ENCODE data around the gene UBE2M. TPM values are rescaled to one million over a fixed set of nuclear protein-coding genes. Genes with fewer than 3 reads are reported as not detected.
A peak's percentile ranks its signal among the peaks of the same experiment; 100 is the strongest.

The UBE2M gene
- total RNA-seq, 1 donor from 2014 or later, result 80.4 TPM

DNA sequence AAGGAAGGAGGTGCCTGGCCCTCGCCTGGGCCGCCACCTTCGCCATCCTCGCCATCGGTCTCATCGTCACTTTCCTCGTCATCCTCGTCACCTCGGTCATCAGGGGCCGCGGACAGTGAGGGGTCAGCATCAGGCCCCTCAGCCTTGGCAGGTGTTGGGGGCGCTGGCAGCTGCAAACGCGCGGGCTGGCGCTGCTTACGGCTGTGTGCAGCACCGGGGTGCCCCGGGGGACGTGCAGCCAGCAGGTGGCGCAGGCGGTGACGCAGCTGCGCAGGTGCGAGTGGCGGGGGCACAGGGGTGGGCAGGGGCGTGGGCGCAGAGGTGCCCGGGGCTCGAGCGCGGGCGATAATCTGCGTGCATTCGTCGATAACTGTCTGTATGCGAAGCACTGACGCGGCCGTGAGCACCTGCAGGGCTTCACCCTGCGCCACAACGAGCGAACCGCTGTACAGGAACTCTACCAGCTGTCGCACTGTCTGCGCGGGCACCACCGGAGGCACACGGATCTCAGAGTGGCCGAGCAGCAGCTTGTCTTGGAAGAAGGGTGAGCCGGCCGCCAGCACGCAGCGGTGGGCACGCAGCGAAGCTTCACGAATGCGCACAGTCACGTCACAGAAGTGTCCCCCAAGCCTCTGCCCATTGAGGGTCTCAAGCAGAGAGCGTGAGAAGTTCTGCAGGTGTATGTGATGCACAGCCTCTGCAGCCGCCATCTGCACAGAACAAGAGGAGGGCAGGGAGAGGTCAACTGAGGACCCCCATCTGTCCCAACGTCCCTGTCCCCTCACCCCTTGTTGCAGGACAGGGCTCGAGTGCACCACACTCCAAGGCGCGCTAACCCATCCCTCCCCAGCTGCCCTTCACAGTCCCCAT lies 41.2 kb downstream of the UBE2M start:
- no peak for TF ChIP-seq CTCF (IDR thresholded peaks at IDR 0.05; ENCODE audit: unreplicated experiment)
- no peak for DNase-seq (ENCODE audit: low spot score, unreplicated experiment)
- H3K4me1 Mint-ChIP-seq (ENCODE audit: low read depth), result peaks cover 32% of the 10 kb centered on the region
- H3K9me3 Mint-ChIP-seq (ENCODE audit: low read depth), result no peaks in the 10 kb centered on the region
- peaks cover 3% of the 10 kb centered on the region for H3K36me3 Mint-ChIP-seq (ENCODE audit: insufficient read depth)
- no peak overlapping the region for H3K4me3 Mint-ChIP-seq (ENCODE audit: low read depth)
- no peaks in the 10 kb centered on the region for H3K27me3 Mint-ChIP-seq
- H3K27ac Mint-ChIP-seq, result no peak overlapping the region

GRCh38 chr19:58516246-58516836 lies 42.1 kb downstream of the UBE2M start:
- H3K4me1 Mint-ChIP-seq (ENCODE audit: low read depth), result peaks cover 29% of the 10 kb centered on the region
- no peaks in the 10 kb centered on the region for H3K9me3 Mint-ChIP-seq (ENCODE audit: low read depth)
- DNase-seq (ENCODE audit: low spot score, unreplicated experiment), result no peak
- no peak overlapping the region for H3K27ac Mint-ChIP-seq
- TF ChIP-seq CTCF (IDR thresholded peaks at IDR 0.05; ENCODE audit: unreplicated experiment), result no peak
- no peaks in the 10 kb centered on the region for H3K27me3 Mint-ChIP-seq
- H3K4me3 Mint-ChIP-seq (ENCODE audit: low read depth), result no peak overlapping the region
- peaks cover 3% of the 10 kb centered on the region for H3K36me3 Mint-ChIP-seq (ENCODE audit: insufficient read depth)

GRCh38 chr19:58515259-58515658 lies 43.2 kb downstream of the UBE2M start:
- no peak for TF ChIP-seq CTCF (IDR thresholded peaks at IDR 0.05; ENCODE audit: unreplicated experiment)
- Mint-ChIP-seq H3K36me3 (ENCODE audit: insufficient read depth) (peaks cover 3% of the 10 kb centered on the region), H3K4me1 (ENCODE audit: low read depth) (peaks cover 25% of the 10 kb centered on the region), H3K4me3 (ENCODE audit: low read depth) (peak overlapping the region; percentile 37), H3K27ac (no peak overlapping the region), H3K27me3 (no peaks in the 10 kb centered on the region), H3K9me3 (ENCODE audit: low read depth) (no peaks in the 10 kb centered on the region)
- DNase-seq (ENCODE audit: low spot score, unreplicated experiment), result no peak

DNA sequence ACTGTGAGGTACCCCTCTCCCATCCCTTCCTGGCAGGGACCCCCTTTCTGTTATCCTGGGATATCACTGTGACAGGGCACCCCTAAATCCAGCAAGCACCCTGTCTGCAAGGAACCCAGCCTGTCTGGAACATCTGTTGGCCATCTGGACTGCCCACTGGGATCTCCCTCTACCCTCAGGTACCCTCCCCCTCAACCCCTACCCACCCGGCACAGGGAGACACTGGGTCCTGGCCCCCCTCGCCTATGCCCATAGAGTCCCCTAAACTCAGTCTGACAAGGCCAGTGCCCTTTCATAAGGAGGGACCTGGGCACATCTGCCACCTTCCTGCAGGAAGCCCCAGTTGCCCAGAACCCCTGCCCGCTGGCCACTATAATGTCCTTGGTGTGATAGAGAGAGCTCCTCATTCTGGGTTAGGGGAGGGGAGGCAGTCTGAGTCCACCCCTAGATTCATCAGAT lies 43.8 kb downstream of the UBE2M start:
- H3K27me3 Mint-ChIP-seq, result no peaks in the 10 kb centered on the region
- H3K4me1 Mint-ChIP-seq (ENCODE audit: low read depth), result peaks cover 23% of the 10 kb centered on the region
- no peaks in the 10 kb centered on the region for H3K9me3 Mint-ChIP-seq (ENCODE audit: low read depth)
- H3K27ac Mint-ChIP-seq, result peak overlapping the region; percentile 49
- no peak for TF ChIP-seq CTCF (IDR thresholded peaks at IDR 0.05; ENCODE audit: unreplicated experiment)
- peak overlapping the region; percentile 69 for H3K4me3 Mint-ChIP-seq (ENCODE audit: low read depth)
- H3K36me3 Mint-ChIP-seq (ENCODE audit: insufficient read depth), result peaks cover 3% of the 10 kb centered on the region
- no peak for DNase-seq (ENCODE audit: low spot score, unreplicated experiment)

DNA sequence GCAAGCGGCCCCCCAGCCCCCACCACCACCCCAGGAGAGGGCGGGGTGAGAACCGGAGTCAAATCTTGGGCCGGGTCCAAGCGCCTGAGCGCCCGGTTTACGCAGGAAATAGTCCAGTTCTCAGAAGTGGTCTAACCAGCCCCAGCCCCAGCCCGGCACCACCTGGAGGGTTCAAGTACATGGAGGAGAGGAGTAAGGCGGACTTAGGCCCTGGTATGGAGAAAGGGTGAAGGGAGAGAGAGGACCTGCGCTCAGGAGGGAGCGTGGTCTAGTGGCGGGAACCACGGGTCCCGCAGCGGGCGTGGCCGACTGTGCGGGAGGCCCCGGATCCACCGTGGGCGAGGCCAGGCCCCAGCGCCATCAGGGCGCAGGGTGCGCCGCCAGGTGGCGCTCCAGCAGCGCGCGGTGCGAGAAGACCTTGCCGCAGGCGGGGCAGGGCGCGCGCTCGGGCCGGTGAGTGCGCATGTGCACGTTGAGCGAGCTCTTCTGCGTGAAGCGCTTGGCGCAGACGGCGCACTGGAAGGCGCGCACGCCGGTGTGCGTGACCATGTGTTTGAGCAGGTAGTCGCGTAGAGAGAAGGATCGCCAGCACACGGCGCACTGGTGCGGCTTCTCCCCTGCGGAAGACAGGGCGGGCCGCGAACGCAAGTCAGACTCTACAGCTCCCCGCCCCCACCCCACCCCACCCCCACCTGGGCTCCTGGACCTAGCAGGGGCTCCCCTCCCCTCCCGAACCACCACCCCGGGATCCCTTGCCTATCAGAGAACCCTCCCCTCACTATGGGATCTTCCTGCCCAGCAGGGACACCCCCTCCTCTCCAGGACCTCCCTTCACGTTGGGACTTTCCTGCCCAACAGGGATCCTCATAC lies 44.5 kb downstream of the UBE2M start:
- Mint-ChIP-seq H3K27ac (peak overlapping the region; percentile 49), H3K4me1 (ENCODE audit: low read depth) (peaks cover 21% of the 10 kb centered on the region), H3K27me3 (no peaks in the 10 kb centered on the region), H3K36me3 (ENCODE audit: insufficient read depth) (peaks cover 3% of the 10 kb centered on the region), H3K9me3 (ENCODE audit: low read depth) (no peaks in the 10 kb centered on the region), H3K4me3 (ENCODE audit: low read depth) (peak overlapping the region; percentile 69)
- DNase-seq (ENCODE audit: low spot score, unreplicated experiment), result peak; percentile 94
- TF ChIP-seq CTCF (IDR thresholded peaks at IDR 0.05; ENCODE audit: unreplicated experiment), result peak; percentile 98

Measured in progenitor cell of endocrine pancreas (in vitro differentiated cells).